Measurements from ENCODE around the gene LYL1.

GRCh38 chr19:13083627-13084026 lies 19.0 kb downstream of the LYL1 start:
- TF ChIP-seq, protein P1, sequence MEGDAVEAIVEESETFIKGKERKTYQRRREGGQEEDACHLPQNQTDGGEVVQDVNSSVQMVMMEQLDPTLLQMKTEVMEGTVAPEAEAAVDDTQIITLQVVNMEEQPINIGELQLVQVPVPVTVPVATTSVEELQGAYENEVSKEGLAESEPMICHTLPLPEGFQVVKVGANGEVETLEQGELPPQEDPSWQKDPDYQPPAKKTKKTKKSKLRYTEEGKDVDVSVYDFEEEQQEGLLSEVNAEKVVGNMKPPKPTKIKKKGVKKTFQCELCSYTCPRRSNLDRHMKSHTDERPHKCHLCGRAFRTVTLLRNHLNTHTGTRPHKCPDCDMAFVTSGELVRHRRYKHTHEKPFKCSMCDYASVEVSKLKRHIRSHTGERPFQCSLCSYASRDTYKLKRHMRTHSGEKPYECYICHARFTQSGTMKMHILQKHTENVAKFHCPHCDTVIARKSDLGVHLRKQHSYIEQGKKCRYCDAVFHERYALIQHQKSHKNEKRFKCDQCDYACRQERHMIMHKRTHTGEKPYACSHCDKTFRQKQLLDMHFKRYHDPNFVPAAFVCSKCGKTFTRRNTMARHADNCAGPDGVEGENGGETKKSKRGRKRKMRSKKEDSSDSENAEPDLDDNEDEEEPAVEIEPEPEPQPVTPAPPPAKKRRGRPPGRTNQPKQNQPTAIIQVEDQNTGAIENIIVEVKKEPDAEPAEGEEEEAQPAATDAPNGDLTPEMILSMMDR (IDR thresholded peaks at IDR 0.05): no peak
- TF ChIP-seq POLR2A (IDR thresholded peaks at IDR 0.05): no peak
